HEK293 (cell line): Measurements from ENCODE around the gene CACNA1H.

Source experiments
- CTCF ChIA-PET: fragments of 350-600 bp; formaldehyde crosslinking; extraction: SDS; loops from one replicate; lab custom pipeline; 2021; ENCODE audit warnings: antibody characterized with exemption; lab: Yijun Ruan, JAX
- POLR2A ChIA-PET: fragments of 300-600 bp; formaldehyde crosslinking; extraction: SDS; loops from one replicate; lab custom pipeline; 2020; ENCODE audit warnings: antibody characterized with exemption, inconsistent platforms; lab: Yijun Ruan, JAX
- H3K27ac ChIP-seq: fragments of 200-500 bp; sonication (Bioruptor generic); 2 replicates; pipeline ENCODE4 v1.5.1; 2014; ENCODE audit warnings: low read depth, low read length, control low read depth, inconsistent platforms; ENCODE audit errors: extremely low read depth
- H3K36me3 ChIP-seq, 2 experiments: fragments of 200-500 bp in 1 of 2; sonication (Bioruptor generic) in 1 of 2; 1 replicate in 1 of 2; 2 replicates in 1 of 2; pipeline ENCODE4 v1.5.1; 2014 to 2017; ENCODE audit warnings: inconsistent platforms in 2 of 2, low read length in 2 of 2; ENCODE audit not compliant: control insufficient read depth in 2 of 2, insufficient read depth in 1 of 2
- H3K4me1 ChIP-seq: fragments of 200-500 bp; sonication (Bioruptor generic); 2 replicates; pipeline ENCODE4 v1.5.1; 2014; ENCODE audit warnings: mild to moderate bottlenecking, low read length, inconsistent platforms; ENCODE audit not compliant: control insufficient read depth, insufficient read depth
- H3K4me3 ChIP-seq: 2 replicates; pipeline ENCODE4 v1.5.1; 2011; ENCODE audit warnings: low read depth, mild to moderate bottlenecking, control low read depth, low read length, moderate library complexity
- H3K9me3 ChIP-seq: fragments of 200-500 bp; sonication (Bioruptor generic); 2 replicates; pipeline ENCODE4 v1.5.1; 2014; ENCODE audit warnings: low read depth, low read length, inconsistent platforms; ENCODE audit not compliant: control insufficient read depth, insufficient read depth
- BCL11B ChIP-seq: fragments of 450-650 bp; formaldehyde crosslinking; IDR thresholded peaks from 2 replicates; pipeline ENCODE4 v1.5.1; 2016; ENCODE audit warnings: low read depth, missing biosample characterization, missing genetic modification characterization
- EGR2 ChIP-seq: fragments of 450-650 bp; formaldehyde crosslinking; IDR thresholded peaks from 2 replicates; pipeline ENCODE4 v1.5.1; 2016; ENCODE audit warnings: low read depth, missing biosample characterization, missing genetic modification characterization
- GLIS1 ChIP-seq: fragments of 450-650 bp; formaldehyde crosslinking; IDR thresholded peaks from 2 replicates; pipeline ENCODE4 v1.5.1; 2016; ENCODE audit warnings: missing biosample characterization, missing genetic modification characterization
- MYNN ChIP-seq: fragments of 450-650 bp; formaldehyde crosslinking; IDR thresholded peaks from 2 replicates; pipeline ENCODE4 v1.5.1; 2016; ENCODE audit warnings: missing biosample characterization, missing genetic modification characterization, borderline replicate concordance
- PBX3 ChIP-seq: sonication (generic); formaldehyde crosslinking; IDR thresholded peaks from 2 replicates; pipeline ENCODE4 v1.8.1; 2022; ENCODE audit warnings: mild to moderate bottlenecking, moderate library complexity, missing genetic modification reagents
- RBAK ChIP-seq: fragments of 450-650 bp; formaldehyde crosslinking; IDR thresholded peaks from 2 replicates; pipeline ENCODE4 v1.5.1; 2016; ENCODE audit warnings: missing biosample characterization, missing genetic modification characterization
- SCRT1 ChIP-seq: fragments of 450-650 bp; formaldehyde crosslinking; IDR thresholded peaks from 2 replicates; pipeline ENCODE4 v1.5.1; 2016; ENCODE audit warnings: missing biosample characterization, missing genetic modification characterization, borderline replicate concordance
- ZBTB7A ChIP-seq: fragments of 450-650 bp; formaldehyde crosslinking; IDR thresholded peaks from 2 replicates; pipeline ENCODE4 v1.5.1; 2016; ENCODE audit warnings: low read depth, missing biosample characterization, missing genetic modification characterization
- ZBTB8A ChIP-seq: fragments of 450-650 bp; formaldehyde crosslinking; IDR thresholded peaks from 2 replicates; pipeline ENCODE4 v1.5.1; 2016; ENCODE audit warnings: missing biosample characterization, missing genetic modification characterization
- ZNF132 ChIP-seq: fragments of 450-650 bp; formaldehyde crosslinking; IDR thresholded peaks from 2 replicates; pipeline ENCODE4 v1.5.1; 2017; ENCODE audit warnings: missing biosample characterization, missing genetic modification characterization, borderline replicate concordance
- ZNF138 ChIP-seq: fragments of 450-650 bp; formaldehyde crosslinking; IDR thresholded peaks from 2 replicates; pipeline ENCODE4 v1.5.1; 2016; ENCODE audit warnings: missing biosample characterization, missing genetic modification characterization, borderline replicate concordance
- ZNF23 ChIP-seq: fragments of 450-650 bp; formaldehyde crosslinking; IDR thresholded peaks from 2 replicates; pipeline ENCODE4 v1.5.1; 2016; ENCODE audit warnings: missing biosample characterization, missing genetic modification characterization, borderline replicate concordance
- ZNF350 ChIP-seq: fragments of 450-650 bp; formaldehyde crosslinking; IDR thresholded peaks from 2 replicates; pipeline ENCODE4 v1.5.0; 2017; ENCODE audit warnings: missing biosample characterization, mild to moderate bottlenecking, missing genetic modification characterization
- ZNF626 ChIP-seq: fragments of 450-650 bp; sonication (Bioruptor Pico); formaldehyde crosslinking; IDR thresholded peaks from 2 replicates; pipeline ENCODE4 v1.5.1; 2018; ENCODE audit warnings: missing biosample characterization, missing genetic modification characterization, inconsistent platforms
- ZNF692 ChIP-seq: fragments of 450-650 bp; formaldehyde crosslinking; IDR thresholded peaks from 2 replicates; pipeline ENCODE4 v1.5.1; 2016; ENCODE audit warnings: missing biosample characterization, missing genetic modification characterization
- ZNF701 ChIP-seq: fragments of 450-650 bp; formaldehyde crosslinking; IDR thresholded peaks from 2 replicates; pipeline ENCODE4 v1.5.1; 2016; ENCODE audit warnings: missing biosample characterization, missing genetic modification characterization
- ZNF792 ChIP-seq: fragments of 450-650 bp; formaldehyde crosslinking; IDR thresholded peaks from 2 replicates; pipeline ENCODE4 v1.5.1; 2016; ENCODE audit warnings: missing biosample characterization, missing genetic modification characterization
- TF ChIP-seq, protein P1 (sequence below): fragments of 450-650 bp; formaldehyde crosslinking; IDR thresholded peaks from 2 replicates; pipeline ENCODE4 v1.5.1; 2017; ENCODE audit warnings: missing biosample characterization, missing genetic modification characterization
- TF ChIP-seq, protein P2 (sequence below): fragments of 450-650 bp; formaldehyde crosslinking; IDR thresholded peaks from 2 replicates; pipeline ENCODE4 v1.5.1; 2016; ENCODE audit warnings: missing biosample characterization, missing genetic modification characterization
- TF ChIP-seq, protein P3 (sequence below): fragments of 450-650 bp; formaldehyde crosslinking; IDR thresholded peaks from 2 replicates; pipeline ENCODE4 v1.5.1; 2017; ENCODE audit warnings: missing biosample characterization, missing genetic modification characterization
- TF ChIP-seq, protein P4 (sequence below): fragments of 450-650 bp; formaldehyde crosslinking; IDR thresholded peaks from 2 replicates; pipeline ENCODE4; 2016; ENCODE audit warnings: missing biosample characterization, missing genetic modification characterization

The CACNA1H gene

GRCh38 chr16:1152123-1152638 lies 725 bp upstream of the CACNA1H start (continued):
- TF ChIP-seq, protein P1, sequence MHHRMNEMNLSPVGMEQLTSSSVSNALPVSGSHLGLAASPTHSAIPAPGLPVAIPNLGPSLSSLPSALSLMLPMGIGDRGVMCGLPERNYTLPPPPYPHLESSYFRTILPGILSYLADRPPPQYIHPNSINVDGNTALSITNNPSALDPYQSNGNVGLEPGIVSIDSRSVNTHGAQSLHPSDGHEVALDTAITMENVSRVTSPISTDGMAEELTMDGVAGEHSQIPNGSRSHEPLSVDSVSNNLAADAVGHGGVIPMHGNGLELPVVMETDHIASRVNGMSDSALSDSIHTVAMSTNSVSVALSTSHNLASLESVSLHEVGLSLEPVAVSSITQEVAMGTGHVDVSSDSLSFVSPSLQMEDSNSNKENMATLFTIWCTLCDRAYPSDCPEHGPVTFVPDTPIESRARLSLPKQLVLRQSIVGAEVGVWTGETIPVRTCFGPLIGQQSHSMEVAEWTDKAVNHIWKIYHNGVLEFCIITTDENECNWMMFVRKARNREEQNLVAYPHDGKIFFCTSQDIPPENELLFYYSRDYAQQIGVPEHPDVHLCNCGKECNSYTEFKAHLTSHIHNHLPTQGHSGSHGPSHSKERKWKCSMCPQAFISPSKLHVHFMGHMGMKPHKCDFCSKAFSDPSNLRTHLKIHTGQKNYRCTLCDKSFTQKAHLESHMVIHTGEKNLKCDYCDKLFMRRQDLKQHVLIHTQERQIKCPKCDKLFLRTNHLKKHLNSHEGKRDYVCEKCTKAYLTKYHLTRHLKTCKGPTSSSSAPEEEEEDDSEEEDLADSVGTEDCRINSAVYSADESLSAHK (tag by site-specific recombination), result no peak
- TF ChIP-seq, protein P2, sequence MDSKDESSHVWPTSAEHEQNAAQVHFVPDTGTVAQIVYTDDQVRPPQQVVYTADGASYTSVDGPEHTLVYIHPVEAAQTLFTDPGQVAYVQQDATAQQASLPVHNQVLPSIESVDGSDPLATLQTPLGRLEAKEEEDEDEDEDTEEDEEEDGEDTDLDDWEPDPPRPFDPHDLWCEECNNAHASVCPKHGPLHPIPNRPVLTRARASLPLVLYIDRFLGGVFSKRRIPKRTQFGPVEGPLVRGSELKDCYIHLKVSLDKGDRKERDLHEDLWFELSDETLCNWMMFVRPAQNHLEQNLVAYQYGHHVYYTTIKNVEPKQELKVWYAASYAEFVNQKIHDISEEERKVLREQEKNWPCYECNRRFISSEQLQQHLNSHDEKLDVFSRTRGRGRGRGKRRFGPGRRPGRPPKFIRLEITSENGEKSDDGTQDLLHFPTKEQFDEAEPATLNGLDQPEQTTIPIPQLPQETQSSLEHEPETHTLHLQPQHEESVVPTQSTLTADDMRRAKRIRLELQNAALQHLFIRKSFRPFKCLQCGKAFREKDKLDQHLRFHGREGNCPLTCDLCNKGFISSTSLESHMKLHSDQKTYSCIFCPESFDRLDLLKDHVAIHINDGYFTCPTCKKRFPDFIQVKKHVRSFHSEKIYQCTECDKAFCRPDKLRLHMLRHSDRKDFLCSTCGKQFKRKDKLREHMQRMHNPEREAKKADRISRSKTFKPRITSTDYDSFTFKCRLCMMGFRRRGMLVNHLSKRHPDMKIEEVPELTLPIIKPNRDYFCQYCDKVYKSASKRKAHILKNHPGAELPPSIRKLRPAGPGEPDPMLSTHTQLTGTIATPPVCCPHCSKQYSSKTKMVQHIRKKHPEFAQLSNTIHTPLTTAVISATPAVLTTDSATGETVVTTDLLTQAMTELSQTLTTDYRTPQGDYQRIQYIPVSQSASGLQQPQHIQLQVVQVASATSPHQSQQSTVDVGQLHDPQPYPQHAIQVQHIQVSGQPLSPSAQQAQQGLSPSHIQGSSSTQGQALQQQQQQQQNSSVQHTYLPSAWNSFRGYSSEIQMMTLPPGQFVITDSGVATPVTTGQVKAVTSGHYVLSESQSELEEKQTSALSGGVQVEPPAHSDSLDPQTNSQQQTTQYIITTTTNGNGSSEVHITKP, result peak; percentile 95
- TF ChIP-seq ZNF138 (tag by site-specific recombination), result no peak
- TF ChIP-seq EGR2 (tag by site-specific recombination), result peak; percentile 41; the same call in 1 of the 2 replicates
- 0 out of 2 replicates have a peak, but pooled peaks have one; percentile 7 for TF ChIP-seq GLIS1 (tag by site-specific recombination)
- no peak for TF ChIP-seq ZNF701 (tag by site-specific recombination)
- peak; percentile 55; the same call in 1 of the 2 replicates for TF ChIP-seq ZBTB8A (tag by site-specific recombination)
- TF ChIP-seq, all 188 proteins: peak for 16

- no peaks in the 10 kb centered on the region for H3K9me3 ChIP-seq
- ChIA-PET POLR2A (no interaction called here), CTCF (interaction anchor here (0.8 kb wide), 1 partner anchor 18 kb away, joined by 4 read pairs; no protein-coding TSS in a partner anchor)
- no peaks in the 10 kb centered on the region for H3K36me3 ChIP-seq
- H3K27ac ChIP-seq, result no peak overlapping the region; the same call in 1 of the 2 replicates
- no peaks in the 10 kb centered on the region for H3K4me1 ChIP-seq
- peak overlapping the region; percentile 25 for H3K4me3 ChIP-seq
- TF ChIP-seq ZNF132 (tag by site-specific recombination) (no peak), ZBTB7A (tag by site-specific recombination) (no peak), ZNF350 (no peak), RBAK (tag by site-specific recombination) (no peak), ZNF692 (tag by site-specific recombination) (no peak), PBX3 (CRISPR knock-in tag) (no peak), MYNN (tag by site-specific recombination) (no peak), ZNF626 (tag by site-specific recombination) (no peak), ZNF23 (tag by site-specific recombination) (no peak), BCL11B (tag by site-specific recombination) (no peak), SCRT1 (no peak), ZNF792 (tag by site-specific recombination) (no peak)
- TF ChIP-seq, protein P3, sequence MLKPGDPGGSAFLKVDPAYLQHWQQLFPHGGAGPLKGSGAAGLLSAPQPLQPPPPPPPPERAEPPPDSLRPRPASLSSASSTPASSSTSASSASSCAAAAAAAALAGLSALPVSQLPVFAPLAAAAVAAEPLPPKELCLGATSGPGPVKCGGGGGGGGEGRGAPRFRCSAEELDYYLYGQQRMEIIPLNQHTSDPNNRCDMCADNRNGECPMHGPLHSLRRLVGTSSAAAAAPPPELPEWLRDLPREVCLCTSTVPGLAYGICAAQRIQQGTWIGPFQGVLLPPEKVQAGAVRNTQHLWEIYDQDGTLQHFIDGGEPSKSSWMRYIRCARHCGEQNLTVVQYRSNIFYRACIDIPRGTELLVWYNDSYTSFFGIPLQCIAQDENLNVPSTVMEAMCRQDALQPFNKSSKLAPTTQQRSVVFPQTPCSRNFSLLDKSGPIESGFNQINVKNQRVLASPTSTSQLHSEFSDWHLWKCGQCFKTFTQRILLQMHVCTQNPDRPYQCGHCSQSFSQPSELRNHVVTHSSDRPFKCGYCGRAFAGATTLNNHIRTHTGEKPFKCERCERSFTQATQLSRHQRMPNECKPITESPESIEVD (tag by site-specific recombination), result no peak
- TF ChIP-seq, protein P4, sequence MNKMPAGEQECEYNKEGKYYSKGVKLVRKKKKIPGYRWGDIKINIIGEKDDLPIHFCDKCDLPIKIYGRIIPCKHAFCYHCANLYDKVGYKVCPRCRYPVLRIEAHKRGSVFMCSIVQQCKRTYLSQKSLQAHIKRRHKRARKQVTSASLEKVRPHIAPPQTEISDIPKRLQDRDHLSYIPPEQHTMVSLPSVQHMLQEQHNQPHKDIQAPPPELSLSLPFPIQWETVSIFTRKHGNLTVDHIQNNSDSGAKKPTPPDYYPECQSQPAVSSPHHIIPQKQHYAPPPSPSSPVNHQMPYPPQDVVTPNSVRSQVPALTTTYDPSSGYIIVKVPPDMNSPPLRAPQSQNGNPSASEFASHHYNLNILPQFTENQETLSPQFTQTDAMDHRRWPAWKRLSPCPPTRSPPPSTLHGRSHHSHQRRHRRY (tag by site-specific recombination), result no peak
Measured at GRCh38 chr16:1153480-1154160, 714 bp downstream of the CACNA1H start.
